ENCODE data around the gene ETS2.

The ETS2 gene

GRCh38 chr21:38802050-38803026, 3.4 kb upstream of the ETS2 start:
- no peak for DNase-seq (ENCODE audit: low spot score)

DNA sequence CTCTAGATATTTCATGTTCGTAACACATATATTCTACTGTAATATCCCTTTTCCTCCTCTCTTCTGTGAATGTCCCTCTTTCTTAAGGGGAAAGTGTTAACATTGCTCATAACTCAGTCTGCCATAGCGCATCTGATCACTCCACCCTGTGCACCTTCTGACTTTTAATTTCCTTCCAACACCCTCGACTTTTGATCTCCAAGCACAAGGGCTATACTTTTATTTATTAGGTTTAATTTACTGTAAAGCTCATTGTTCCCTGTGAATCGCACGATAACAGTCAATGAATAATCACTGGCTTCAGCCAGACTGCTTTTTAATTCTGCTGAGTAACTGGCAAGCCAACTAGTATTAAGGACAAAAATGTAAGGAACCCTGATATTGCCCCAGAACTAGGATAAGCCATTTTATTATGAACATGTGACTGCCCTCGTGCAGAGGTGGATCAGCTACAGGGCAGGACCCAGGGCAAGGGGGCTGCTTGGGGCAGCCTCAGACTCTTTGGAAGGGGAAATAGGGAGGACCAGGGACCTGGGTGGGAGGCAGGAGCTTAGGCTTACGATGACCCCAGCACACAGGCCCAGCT, 2.6 kb upstream of the ETS2 start:
- no peak for DNase-seq (ENCODE audit: low spot score)

GRCh38 chr21:38804030-38804788, 1.5 kb upstream of the ETS2 start:
- no peak for DNase-seq (ENCODE audit: low spot score)

DNA sequence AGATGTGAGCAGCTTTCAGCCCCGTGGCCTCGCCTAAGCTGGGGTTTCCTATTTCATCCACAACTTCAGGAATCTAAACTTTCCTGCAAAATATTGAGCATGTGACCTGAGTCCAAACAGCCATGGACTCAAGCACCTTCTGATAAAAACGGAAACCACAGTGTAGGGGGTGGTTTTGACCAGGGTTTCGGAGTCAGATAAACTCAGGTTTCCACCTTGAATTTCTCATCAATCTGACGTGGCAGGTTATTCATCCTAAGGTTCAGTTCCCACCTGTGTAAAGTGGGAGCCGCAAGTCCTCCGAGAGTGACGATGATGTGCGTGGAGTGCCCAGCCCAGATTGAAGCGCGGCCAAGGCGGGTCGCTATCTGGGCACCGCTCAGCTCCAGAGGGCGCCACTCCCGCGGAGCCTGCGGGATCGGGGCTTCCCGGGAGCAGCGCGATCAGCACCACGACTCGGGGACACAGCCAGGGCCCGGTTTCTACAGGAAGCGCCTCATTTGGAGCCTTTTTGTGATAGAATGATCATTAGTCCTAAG, 871 bp upstream of the ETS2 start:
- DNase-seq (ENCODE audit: low spot score) = peak; percentile 38

- DNase-seq (ENCODE audit: low spot score) = no peak
Measured at GRCh38 chr21:38806153-38806941, 618 bp downstream of the ETS2 start.

GRCh38 chr21:38806942-38807284, 1.2 kb downstream of the ETS2 start:
- no peak for DNase-seq (ENCODE audit: low spot score)

- DNase-seq (ENCODE audit: low spot score) = peak; percentile 47
Measured at GRCh38 chr21:38807441-38807871, 1.7 kb downstream of the ETS2 start.

DNA sequence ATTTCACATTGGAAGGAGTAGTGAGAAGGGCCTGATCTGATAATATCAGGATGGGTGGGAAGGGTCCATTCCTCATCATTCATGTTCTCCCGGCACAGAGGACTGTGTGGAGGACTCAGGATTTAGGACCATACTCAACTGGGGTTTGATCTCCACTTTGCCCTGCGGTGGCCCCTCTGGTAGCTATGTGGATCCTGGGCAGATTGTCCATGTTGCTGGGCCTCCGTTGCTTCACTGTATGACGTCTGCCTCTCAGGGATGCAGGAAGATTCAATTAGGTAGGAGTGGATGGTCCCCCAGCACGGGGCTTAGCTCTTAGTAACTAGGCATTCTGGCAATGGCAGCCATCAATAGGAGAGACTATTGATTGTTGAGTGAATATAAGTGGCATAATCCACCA, 2.3 kb downstream of the ETS2 start:
- peak; percentile 60 for DNase-seq (ENCODE audit: low spot score)

DNA sequence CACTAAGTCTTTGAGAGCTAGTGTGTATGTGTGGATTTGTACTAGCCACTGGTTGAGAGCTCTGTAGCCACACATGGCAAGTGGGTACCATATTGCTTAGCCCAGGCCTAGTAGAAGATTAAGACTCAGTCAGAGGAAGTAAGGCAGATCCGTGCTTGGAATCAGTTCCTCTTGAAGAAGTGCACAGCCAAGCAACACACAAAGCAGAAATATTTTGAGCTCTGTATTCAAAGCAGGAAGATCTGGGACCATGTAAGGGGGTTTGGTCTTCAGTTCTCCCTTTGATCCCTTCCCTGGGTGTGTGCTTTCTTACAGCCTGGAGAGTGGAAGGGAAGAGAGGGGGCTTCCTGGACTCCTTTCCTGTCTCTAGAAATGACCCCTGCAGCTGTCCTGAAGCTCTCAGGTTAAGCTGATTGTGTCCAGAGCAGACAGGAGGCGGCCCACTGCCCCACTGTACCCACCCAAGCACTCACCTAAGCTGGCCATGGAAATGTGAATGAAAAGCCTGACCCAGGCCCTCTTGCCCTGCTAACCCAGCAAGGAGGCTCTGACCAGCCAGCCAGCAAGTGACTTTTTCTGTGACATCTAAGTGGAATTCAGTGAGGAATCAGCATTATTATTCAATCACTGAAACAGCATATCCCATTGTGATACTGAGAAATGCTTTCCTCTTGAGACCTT, 3.6 kb downstream of the ETS2 start:
- DNase-seq (ENCODE audit: low spot score) = no peak

- no peak for DNase-seq (ENCODE audit: low spot score)
Measured at GRCh38 chr21:38810034-38810825, 4.5 kb downstream of the ETS2 start.

- no peak for DNase-seq (ENCODE audit: low spot score)
Measured at GRCh38 chr21:38810826-38811164, 5.1 kb downstream of the ETS2 start.

- no peak for DNase-seq (ENCODE audit: low spot score)
Measured at GRCh38 chr21:38811257-38811656, 5.5 kb downstream of the ETS2 start.

GRCh38 chr21:38813143-38813542, 7.4 kb downstream of the ETS2 start:
- no peak for DNase-seq (ENCODE audit: low spot score)

DNA sequence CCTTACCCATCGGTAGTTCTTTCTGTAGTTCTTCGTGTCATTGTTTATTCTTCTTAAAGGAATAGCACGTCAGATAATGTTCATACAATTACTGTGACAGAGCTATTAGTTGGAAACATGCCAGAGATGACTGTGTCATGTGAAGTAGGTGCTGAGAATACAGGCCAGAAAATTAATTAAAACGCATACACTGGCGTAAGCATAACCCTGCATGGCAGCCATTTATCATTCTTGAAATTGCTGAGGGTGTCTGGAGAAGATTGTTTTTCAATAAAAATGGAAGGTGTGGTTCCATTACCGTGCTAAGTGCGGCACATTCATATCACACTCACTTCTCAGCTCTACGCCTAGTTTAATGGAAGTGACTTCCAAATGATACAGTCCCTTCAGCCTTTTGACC, 7.8 kb downstream of the ETS2 start:
- peak; percentile 18 for DNase-seq (ENCODE audit: low spot score)

GRCh38 chr21:38814126-38815059, 8.7 kb downstream of the ETS2 start:
- peak; percentile 79 for DNase-seq (ENCODE audit: low spot score)

DNA sequence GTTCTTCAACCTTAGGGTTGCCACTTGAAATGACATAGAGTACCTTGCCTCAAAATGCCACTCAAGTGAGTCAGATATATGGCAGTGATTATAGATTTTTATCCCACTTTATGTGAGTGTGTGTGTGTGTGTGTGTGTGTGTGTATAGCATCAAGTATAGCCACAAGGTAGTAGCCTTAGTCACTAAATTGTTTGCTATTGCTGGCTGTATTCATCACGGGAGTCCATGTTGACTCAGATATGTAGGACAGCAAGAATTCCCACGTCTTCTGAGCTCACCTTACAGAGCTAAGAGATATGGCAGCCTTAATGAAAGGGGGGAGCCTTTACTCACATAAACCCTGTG, 9.3 kb downstream of the ETS2 start:
- no peak for DNase-seq (ENCODE audit: low spot score)

DNA sequence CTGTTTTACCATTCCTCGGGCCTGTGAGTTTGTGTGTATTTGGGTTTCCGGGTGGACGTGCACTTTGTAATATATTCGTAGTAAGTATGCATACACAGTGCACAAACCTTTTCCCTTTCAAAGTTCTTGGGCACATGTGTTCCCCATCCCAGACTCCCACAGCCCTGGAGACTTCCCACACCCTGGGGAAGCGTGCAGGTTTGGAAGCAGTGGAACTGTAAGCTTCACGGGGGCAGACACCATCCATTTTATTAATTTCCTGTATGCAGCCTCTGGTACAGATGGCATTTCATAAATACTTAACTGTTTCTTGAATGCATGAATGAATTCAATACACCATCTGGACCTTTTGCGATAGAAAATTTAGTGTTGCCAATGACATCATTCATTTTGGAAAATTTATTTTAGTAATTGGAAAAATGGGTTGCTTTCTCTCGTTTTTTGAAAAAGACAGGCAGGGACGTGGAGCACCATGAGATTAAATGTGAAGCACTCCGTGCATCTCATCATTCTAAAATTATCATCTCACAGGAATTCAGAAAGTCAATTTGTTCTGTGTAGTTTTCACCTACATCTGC, 10.8 kb downstream of the ETS2 start:
- no peak for DNase-seq (ENCODE audit: low spot score)
